IMR-90 (cell line): ENCODE data around the gene P3H1.

ENCODE experiments used
- CEBPB ChIP-seq: IDR thresholded peaks from 2 replicates; pipeline ENCODE4 v1.6.1; 2012; ENCODE audit warnings: low read depth, low read length, improper control_type of control experiment
- MAFK ChIP-seq: IDR thresholded peaks from 2 replicates; pipeline ENCODE4 v1.6.1; 2012; ENCODE audit warnings: low read depth, low read length, improper control_type of control experiment
- MAZ ChIP-seq: IDR thresholded peaks from 2 replicates; pipeline ENCODE4 v1.6.1; 2012; ENCODE audit warnings: low read depth, mild to moderate bottlenecking, low read length, improper control_type of control experiment, moderate library complexity, borderline replicate concordance
- MXI1 ChIP-seq: IDR thresholded peaks from 2 replicates; pipeline ENCODE4 v1.6.1; 2012; ENCODE audit warnings: low read depth, mild to moderate bottlenecking, low read length, moderate library complexity, borderline replicate concordance
- POLR2A ChIP-seq: IDR thresholded peaks from 2 replicates; pipeline ENCODE4 v1.6.1; 2012; ENCODE audit warnings: mild to moderate bottlenecking, low read depth, low read length
- TF ChIP-seq, protein P1 (sequence below): fragments of 150-350 bp; IDR thresholded peaks from 2 replicates; pipeline ENCODE4 v1.6.1; 2017; ENCODE audit warnings: mild to moderate bottlenecking, antibody characterized with exemption, low read length, low read depth
- TF ChIP-seq, protein P2 (sequence below): conservative IDR thresholded peaks from 2 replicates; pipeline ENCODE4 v1.5.1; 2012; ENCODE audit warnings: mild to moderate bottlenecking, low read depth, low read length, improper control_type of control experiment

DNA sequence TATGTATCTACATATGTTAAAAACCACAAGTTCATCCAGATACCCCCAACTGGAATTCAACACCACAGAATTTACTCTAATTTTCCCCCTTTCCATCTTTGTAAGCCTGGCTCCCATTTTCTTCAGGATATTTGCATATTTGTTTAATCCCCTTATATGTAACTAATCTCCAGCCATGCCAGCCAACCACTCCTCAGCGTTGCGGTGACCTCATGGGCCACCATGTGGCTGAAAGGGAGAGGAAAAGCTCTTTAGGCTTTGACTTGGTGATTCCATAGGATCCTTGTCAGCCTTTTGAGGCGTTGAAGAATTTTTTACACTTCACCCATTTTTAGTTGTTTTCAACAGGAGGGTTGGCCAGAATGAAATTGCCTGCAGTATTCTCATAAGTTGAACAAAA is 36.8 kb downstream of the P3H1 start:
- TF ChIP-seq POLR2A: no peak
- TF ChIP-seq, protein P1, sequence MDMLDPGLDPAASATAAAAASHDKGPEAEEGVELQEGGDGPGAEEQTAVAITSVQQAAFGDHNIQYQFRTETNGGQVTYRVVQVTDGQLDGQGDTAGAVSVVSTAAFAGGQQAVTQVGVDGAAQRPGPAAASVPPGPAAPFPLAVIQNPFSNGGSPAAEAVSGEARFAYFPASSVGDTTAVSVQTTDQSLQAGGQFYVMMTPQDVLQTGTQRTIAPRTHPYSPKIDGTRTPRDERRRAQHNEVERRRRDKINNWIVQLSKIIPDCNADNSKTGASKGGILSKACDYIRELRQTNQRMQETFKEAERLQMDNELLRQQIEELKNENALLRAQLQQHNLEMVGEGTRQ: no peak
- TF ChIP-seq MAFK: no peak
- TF ChIP-seq, protein P2, sequence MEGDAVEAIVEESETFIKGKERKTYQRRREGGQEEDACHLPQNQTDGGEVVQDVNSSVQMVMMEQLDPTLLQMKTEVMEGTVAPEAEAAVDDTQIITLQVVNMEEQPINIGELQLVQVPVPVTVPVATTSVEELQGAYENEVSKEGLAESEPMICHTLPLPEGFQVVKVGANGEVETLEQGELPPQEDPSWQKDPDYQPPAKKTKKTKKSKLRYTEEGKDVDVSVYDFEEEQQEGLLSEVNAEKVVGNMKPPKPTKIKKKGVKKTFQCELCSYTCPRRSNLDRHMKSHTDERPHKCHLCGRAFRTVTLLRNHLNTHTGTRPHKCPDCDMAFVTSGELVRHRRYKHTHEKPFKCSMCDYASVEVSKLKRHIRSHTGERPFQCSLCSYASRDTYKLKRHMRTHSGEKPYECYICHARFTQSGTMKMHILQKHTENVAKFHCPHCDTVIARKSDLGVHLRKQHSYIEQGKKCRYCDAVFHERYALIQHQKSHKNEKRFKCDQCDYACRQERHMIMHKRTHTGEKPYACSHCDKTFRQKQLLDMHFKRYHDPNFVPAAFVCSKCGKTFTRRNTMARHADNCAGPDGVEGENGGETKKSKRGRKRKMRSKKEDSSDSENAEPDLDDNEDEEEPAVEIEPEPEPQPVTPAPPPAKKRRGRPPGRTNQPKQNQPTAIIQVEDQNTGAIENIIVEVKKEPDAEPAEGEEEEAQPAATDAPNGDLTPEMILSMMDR: no peak
- TF ChIP-seq MAZ: no peak
- no peak for TF ChIP-seq CEBPB
- TF ChIP-seq MXI1: no peak
